Natural killer cell (primary cell): ENCODE results near the gene KISS1R. TPM values are rescaled to one million over a fixed set of nuclear protein-coding genes. Genes with fewer than 3 reads are reported as not detected.

ENCODE experiments used
- ATAC-seq, 3 donors: fragments of 150-1000 bp in 2 of 3; fragments of 200-7000 bp in 1 of 3; cut with Tn5 transposase; 1 replicate in 1 of 3; 2 replicates in 2 of 3; pipeline ENCODE4 v1.10.0; 2021; ENCODE audit warnings: mild to moderate bottlenecking in 2 of 3, moderate library complexity in 2 of 3
- DNase-seq, 2 donors: peaks; one replicate each; pipeline versions ENCODE4 v3.0.0 to v3.0.0-alpha.2; 2013 to 2021; ENCODE audit warnings: mixed read lengths in 1 of 2
- H3K27ac ChIP-seq: one replicate; pipeline ENCODE4 v1.5.1; 2013; ENCODE audit warnings: mild to moderate bottlenecking, low read length
- H3K27me3 ChIP-seq: one replicate; pipeline ENCODE4 v1.6.1; 2013; ENCODE audit warnings: low read length; ENCODE audit not compliant: control insufficient read depth, insufficient read depth
- H3K36me3 ChIP-seq: one replicate; pipeline ENCODE4 v1.6.1; 2013; ENCODE audit warnings: low read length; ENCODE audit not compliant: control insufficient read depth, insufficient read depth
- H3K4me1 ChIP-seq: one replicate; pipeline ENCODE4 v1.6.1; 2013; ENCODE audit warnings: low read length; ENCODE audit not compliant: control insufficient read depth, insufficient read depth
- H3K4me3 ChIP-seq: one replicate; pipeline ENCODE4 v1.5.1; 2013; ENCODE audit warnings: low read length
- H3K9me3 ChIP-seq: one replicate; pipeline ENCODE4 v1.6.1; 2013; ENCODE audit warnings: low read length; ENCODE audit not compliant: control insufficient read depth, insufficient read depth
- H3K27ac Mint-ChIP-seq, 2 donors: one replicate each; pipeline ENCODE4 v1.8.0; 2022; ENCODE audit warnings: mild to moderate bottlenecking in 2 of 2, mixed read lengths in 2 of 2, moderate library complexity in 1 of 2
- H3K27me3 Mint-ChIP-seq, 2 donors: one replicate each; pipeline ENCODE4 v1.8.0; 2022; ENCODE audit warnings: low read depth in 2 of 2, mixed read lengths in 2 of 2
- H3K36me3 Mint-ChIP-seq: one replicate; pipeline ENCODE4 v1.8.0; 2022; ENCODE audit warnings: mixed read lengths
- H3K4me1 Mint-ChIP-seq, 2 donors: one replicate each; pipeline ENCODE4 v1.8.0; 2022; ENCODE audit warnings: mixed read lengths in 2 of 2
- H3K4me3 Mint-ChIP-seq: one replicate; pipeline ENCODE4 v1.8.0; 2022; ENCODE audit warnings: mild to moderate bottlenecking, moderate library complexity, mixed read lengths
- H3K9me3 Mint-ChIP-seq, 2 donors: one replicate each; pipeline ENCODE4 v1.8.0; 2022; ENCODE audit warnings: mixed read lengths in 2 of 2
- CTCF ChIP-seq: fragments of 200-600 bp; IDR thresholded peaks from one replicate; pipeline ENCODE4 v1.8.0; 2022; ENCODE audit warnings: antibody characterized with exemption
- WGBS: methylation state at CpG from one replicate; pipeline ENCODE4 v1.1.7; 2013; ENCODE audit warnings: missing lambda C conversion rate; ENCODE audit not compliant: insufficient coverage; 5-methylcytosine and 5-hydroxymethylcytosine counted together
- intact Hi-C: fragments of 100-400 bp; cut with micrococcal nuclease; formaldehyde crosslinking; loops from one replicate; pipeline ENCODE4 v1.14.2; 2022
- total RNA-seq, 4 donors: library from RNA; stranded (reverse); fragments of 120-200 nt in 1 of 4; gene quantifications; one replicate each; pipeline versions ENCODE4 v1.2.3 to v1.2.4, GENCODE V29; 2013 to 2022

Gene KISS1R
- total RNA-seq, 3 donors from 2014 or later (not counting 1 experiment from before 2014, with no cell fraction given) = 0.31 TPM; not detected in 2

- Histone ChIP-seq H3K9me3 (no peaks in the 10 kb centered on the region), H3K4me1 (peaks cover 62% of the 10 kb centered on the region), H3K27ac (peak overlapping the region; percentile 69), H3K4me3 (no peak overlapping the region), H3K36me3 (peaks cover 6% of the 10 kb centered on the region), H3K27me3 (no peaks in the 10 kb centered on the region)
- intact Hi-C loops = no loop called here
- H3K27ac Mint-ChIP-seq = peak overlapping the region; percentile 36 to 38
- no peak for ATAC-seq
- H3K36me3 Mint-ChIP-seq = no peaks in the 10 kb centered on the region
- TF ChIP-seq CTCF = no peak
- H3K4me1 Mint-ChIP-seq = peaks cover 12 to 20% of the 10 kb centered on the region in 2 donors
- DNase-seq = peak in 1 of 2 donors; percentile 64
- H3K9me3 Mint-ChIP-seq = no peaks in the 10 kb centered on the region
- H3K4me3 Mint-ChIP-seq = no peak overlapping the region
- 92% methylated on average over 6 of the region's 7 CpGs for WGBS
- no peaks in the 10 kb centered on the region for H3K27me3 Mint-ChIP-seq
These were observed 10.7 kb upstream of the KISS1R start for GRCh38 chr19:906480-906879.

- H3K4me1 ChIP-seq = peaks cover 57% of the 10 kb centered on the region
- no peaks in the 10 kb centered on the region for H3K9me3 ChIP-seq
- intact Hi-C loops = no loop called here
- TF ChIP-seq CTCF = no peak
- H3K4me3 ChIP-seq = no peak overlapping the region
- WGBS = 57% methylated on average over 14 of the region's 14 CpGs
- DNase-seq = peak in 1 of 2 donors; percentile 51
- peak in 1 of 3 donors; percentile 59 for ATAC-seq
- H3K27me3 Mint-ChIP-seq = no peaks in the 10 kb centered on the region
- H3K36me3 Mint-ChIP-seq = no peaks in the 10 kb centered on the region
- H3K27ac ChIP-seq = peak overlapping the region; percentile 69
- peaks cover 12 to 20% of the 10 kb centered on the region in 2 donors for H3K4me1 Mint-ChIP-seq
- H3K36me3 ChIP-seq = no peaks in the 10 kb centered on the region
- H3K4me3 Mint-ChIP-seq = peak overlapping the region; percentile 4
- no peaks in the 10 kb centered on the region for H3K9me3 Mint-ChIP-seq
- peak overlapping the region; percentile 41 to 99 for H3K27ac Mint-ChIP-seq
- H3K27me3 ChIP-seq = no peaks in the 10 kb centered on the region
These were observed 9.8 kb upstream of the KISS1R start for GRCh38 chr19:907183-907853.

GRCh38 chr19:911197-912033, 5.7 kb upstream of the KISS1R start:
- Histone ChIP-seq H3K4me1 (peaks cover 57% of the 10 kb centered on the region), H3K4me3 (no peak overlapping the region), H3K27me3 (peaks cover 4% of the 10 kb centered on the region), H3K36me3 (no peaks in the 10 kb centered on the region), H3K27ac (peak overlapping the region; percentile 30), H3K9me3 (no peaks in the 10 kb centered on the region)
- H3K27me3 Mint-ChIP-seq = peaks cover 0 to 6% of the 10 kb centered on the region in 2 donors
- ATAC-seq (no peak), DNase-seq (no peak)
- no peak for TF ChIP-seq CTCF
- intact Hi-C loops = no loop called here
- peak overlapping the region; percentile 75 for H3K4me3 Mint-ChIP-seq
- no peaks in the 10 kb centered on the region for H3K36me3 Mint-ChIP-seq
- 92% methylated on average over 48 of the region's 54 CpGs for WGBS
- H3K4me1 Mint-ChIP-seq = peaks cover 12 to 20% of the 10 kb centered on the region in 2 donors
- no peaks in the 10 kb centered on the region for H3K9me3 Mint-ChIP-seq
- peak overlapping the region; percentile 52 to 98 for H3K27ac Mint-ChIP-seq
